HCT116 (cell line): ENCODE results near the gene ZNF611. TPM values are rescaled to one million over a fixed set of nuclear protein-coding genes. Genes with fewer than 3 reads are reported as not detected.

ENCODE experiments used
- ATAC-seq: fragments of 200-7000 bp; cut with Tn5 transposase; 2 replicates; pipeline ENCODE4 v1.9.1; 2020; ENCODE audit warnings: mild to moderate bottlenecking, moderate library complexity
- BruUV-seq: library from RNA; stranded (reverse); fragments of 400-500 nt; replicated peaks from 2 replicates; lab custom pipeline; 2021; lab: Mats Ljungman, UMichigan
- CTCF ChIA-PET: fragments of 300-600 bp; sonication (Branson Sonifier 250); formaldehyde crosslinking; loops from one replicate; lab custom pipeline; 2021; ENCODE audit warnings: antibody characterized with exemption; lab: Charles Lee
- POLR2A ChIA-PET: fragments of 300-600, 350-600 bp; sonication (Branson Sonifier 250); formaldehyde crosslinking; loops from one replicate; lab custom pipeline; 2021; ENCODE audit warnings: antibody characterized with exemption; lab: Charles Lee
- RAD21 ChIA-PET, 2 experiments: fragments of 300-600 bp; sonication (Branson Sonifier 250); formaldehyde crosslinking; loops; one replicate each; lab custom pipeline; 2023; ENCODE audit warnings: low total read pairs in 2 of 2; ENCODE audit not compliant: uncharacterized antibody in 2 of 2, unreplicated experiment in 2 of 2, low non-redundant PET in 1 of 2; lab: Charles Lee
- DNase-seq: peaks from one replicate; pipeline ENCODE4 v3.0.0-alpha.2; 2010; ENCODE audit warnings: low read depth, low spot score
- H2AFZ ChIP-seq: fragments of 200-600 bp; shearing (Covaris generic), sonication (generic); 2 replicates; pipeline ENCODE4 v1.6.1; 2017; ENCODE audit warnings: low read depth, mixed run types, mixed read lengths, antibody characterized with exemption, low read length; ENCODE audit not compliant: poor library complexity, severe bottlenecking
- H3K27ac ChIP-seq: 2 replicates; pipeline ENCODE4 v1.5.1; 2012; ENCODE audit warnings: low read depth, low read length
- H3K27me3 ChIP-seq: fragments of 200-600 bp; sonication (generic); 2 replicates; pipeline ENCODE4 v1.6.1; 2016; ENCODE audit warnings: mixed run types, low read length, mixed read lengths; ENCODE audit not compliant: insufficient read depth
- H3K36me3 ChIP-seq, 2 experiments: fragments of 200-500 bp in 1 of 2; fragments of 200-600 bp in 1 of 2; sonication (Bioruptor generic) in 1 of 2; sonication (generic) in 1 of 2; 2 replicates each; pipeline versions ENCODE4 v1.5.1 to v1.6.1; 2014 to 2016; ENCODE audit warnings: low read length in 2 of 2, inconsistent platforms in 1 of 2, mixed read lengths in 1 of 2, mixed run types in 1 of 2; ENCODE audit not compliant: insufficient read depth in 2 of 2, control insufficient read depth in 1 of 2
- H3K4me1 ChIP-seq, 2 experiments: fragments of 200-600 bp in 1 of 2; sonication (generic) in 1 of 2; 2 replicates each; pipeline versions ENCODE4 v1.5.1 to v1.6.1; 2012 to 2017; ENCODE audit warnings: low read length in 2 of 2, inconsistent platforms in 1 of 2, mild to moderate bottlenecking in 1 of 2, mixed read lengths in 1 of 2, mixed run types in 1 of 2, moderate library complexity in 1 of 2; ENCODE audit not compliant: insufficient read depth in 2 of 2, control insufficient read depth in 1 of 2
- H3K4me2 ChIP-seq: fragments of 200-600 bp; sonication (generic); 2 replicates; pipeline ENCODE4 v1.6.1; 2017; ENCODE audit warnings: mixed run types, low read length, mixed read lengths
- H3K4me3 ChIP-seq, 2 experiments: fragments of 200-600 bp in 1 of 2; sonication (generic) in 1 of 2; replicated peaks in 1 of 2; 2 replicates each; pipeline ENCODE4 v1.5.1; 2011 to 2016; ENCODE audit warnings: low read length in 2 of 2, control low read depth in 1 of 2, low read depth in 1 of 2, mild to moderate bottlenecking in 1 of 2, mixed read lengths in 1 of 2, mixed run types in 1 of 2
- H3K79me2 ChIP-seq: fragments of 200-600 bp; sonication (generic); 2 replicates; pipeline ENCODE4 v1.6.1; 2017; ENCODE audit warnings: mild to moderate bottlenecking, mixed run types, low read length, moderate library complexity, mixed read lengths; ENCODE audit not compliant: insufficient read depth
- H3K9ac ChIP-seq: fragments of 200-600 bp; sonication (generic); 2 replicates; pipeline ENCODE4 v1.6.1; 2016; ENCODE audit warnings: low read length, mixed read lengths
- H3K9me2 ChIP-seq: fragments of 200-600 bp; sonication (generic), shearing (Covaris generic); 2 replicates; pipeline ENCODE4 v1.6.1; 2017; ENCODE audit warnings: mixed run types, mild to moderate bottlenecking, moderate library complexity; ENCODE audit not compliant: insufficient read depth
- H3K9me3 ChIP-seq, 2 experiments: fragments of 200-500 bp in 1 of 2; fragments of 200-600 bp in 1 of 2; sonication (Bioruptor generic) in 1 of 2; sonication (generic) in 1 of 2; 2 replicates each; pipeline ENCODE4 v1.6.1; 2014 to 2017; ENCODE audit warnings: low read length in 2 of 2, mixed read lengths in 2 of 2, inconsistent platforms in 1 of 2, low read depth in 1 of 2, mild to moderate bottlenecking in 1 of 2, mixed run types in 1 of 2, moderate library complexity in 1 of 2; ENCODE audit not compliant: control insufficient read depth in 1 of 2, insufficient read depth in 1 of 2
- H4K20me1 ChIP-seq: fragments of 200-600 bp; sonication (generic), shearing (Covaris generic); 2 replicates; pipeline ENCODE4 v1.6.1; 2017; ENCODE audit warnings: mixed run types, mild to moderate bottlenecking, moderate library complexity; ENCODE audit not compliant: insufficient read depth
- ATF3 ChIP-seq: IDR thresholded peaks from 2 replicates; pipeline ENCODE4 v1.6.1; 2012
- CBX3 ChIP-seq: IDR thresholded peaks from 2 replicates; pipeline ENCODE4 v1.6.1; 2012; ENCODE audit warnings: low read depth
- CEBPB ChIP-seq: IDR thresholded peaks from 2 replicates; pipeline ENCODE4 v1.6.1; 2012; ENCODE audit warnings: low read depth
- EGR1 ChIP-seq: IDR thresholded peaks from 2 replicates; pipeline ENCODE4 v1.6.1; 2012; ENCODE audit warnings: low read depth
- EZH2 ChIP-seq: fragments of 200-600 bp; sonication (generic); IDR thresholded peaks from 2 replicates; pipeline ENCODE4 v1.6.1; 2017; ENCODE audit warnings: antibody characterized with exemption, mixed run types
- EZH2phosphoT487 ChIP-seq: fragments of 200-600 bp; IDR thresholded peaks from 2 replicates; pipeline ENCODE4 v1.6.1; 2018; ENCODE audit warnings: antibody characterized with exemption, borderline replicate concordance
- JUND ChIP-seq: IDR thresholded peaks from 2 replicates; pipeline ENCODE4 v1.6.1; 2012
- POLR2A ChIP-seq: IDR thresholded peaks from 2 replicates; pipeline ENCODE4 v1.7.0; 2011; ENCODE audit warnings: borderline replicate concordance; ENCODE audit not compliant: insufficient read depth, insufficient read length; ENCODE audit errors: extremely low read depth
- RAD21 ChIP-seq: IDR thresholded peaks from 2 replicates; pipeline ENCODE4 v1.6.1; 2012; ENCODE audit warnings: low read depth, mild to moderate bottlenecking
- REST ChIP-seq: IDR thresholded peaks from 2 replicates; pipeline ENCODE4 v1.6.1; 2012; ENCODE audit warnings: low read depth
- SP1 ChIP-seq: IDR thresholded peaks from 2 replicates; pipeline ENCODE4 v1.6.1; 2012; ENCODE audit warnings: low read depth
- SRF ChIP-seq: IDR thresholded peaks from 2 replicates; pipeline ENCODE4 v1.6.1; 2012; ENCODE audit warnings: low read depth
- ZNF274 ChIP-seq: fragments of 200-500 bp; sonication (Bioruptor generic); IDR thresholded peaks from 2 replicates; pipeline ENCODE4 v1.6.1; 2014; ENCODE audit warnings: mild to moderate bottlenecking, low read depth, low read length, inconsistent platforms
- intact Hi-C: fragments of 100-400 bp; cut with micrococcal nuclease; formaldehyde crosslinking; loops from 2 replicates; pipeline ENCODE4 v1.10.0; 2022
- total RNA-seq: library from RNA; stranded (reverse); gene quantifications from one replicate; pipeline ENCODE4 v1.2.1, GENCODE V29; 2021; ENCODE audit not compliant: unreplicated experiment
- TF ChIP-seq, protein P1 (sequence below): IDR thresholded peaks from 2 replicates; pipeline ENCODE4 v1.6.1; 2012

The ZNF611 gene
- total RNA-seq, 1 experiment from 2014 or later: 12.2 TPM

GRCh38 chr19:52695996-52696395, 38.8 kb downstream of the ZNF611 start:
- CTCF ChIA-PET: no interaction called here
- intact Hi-C loops: no loop called here
- Histone ChIP-seq H2AFZ (no peak overlapping the region), H3K4me1 (peaks cover 2 to 3% of the 10 kb centered on the region in 2 experiments), H3K9me2 (no peaks in the 10 kb centered on the region), H3K9me3 (no peaks in the 10 kb centered on the region), H3K4me3 (no peak overlapping the region), H3K79me2 (no peaks in the 10 kb centered on the region), H3K27me3 (no peaks in the 10 kb centered on the region), H3K4me2 (no peak overlapping the region), H3K36me3 (no peaks in the 10 kb centered on the region), H4K20me1 (no peaks in the 10 kb centered on the region), H3K9ac (no peak overlapping the region), H3K27ac (no peak overlapping the region)
- BruUV-seq: no TSS peak
- POLR2A ChIA-PET: no interaction called here
- RAD21 ChIA-PET: no interaction called here
- DNase-seq (no peak), ATAC-seq (no peak)
- no peak for TF ChIP-seq EZH2
- TF ChIP-seq SP1: no peak
- TF ChIP-seq CEBPB: no peak
- no peak for TF ChIP-seq CBX3
- no peak for TF ChIP-seq POLR2A
- TF ChIP-seq JUND: no peak
- no peak for TF ChIP-seq EZH2phosphoT487
- TF ChIP-seq RAD21: no peak
- no peak for TF ChIP-seq SRF
- TF ChIP-seq, protein P1, sequence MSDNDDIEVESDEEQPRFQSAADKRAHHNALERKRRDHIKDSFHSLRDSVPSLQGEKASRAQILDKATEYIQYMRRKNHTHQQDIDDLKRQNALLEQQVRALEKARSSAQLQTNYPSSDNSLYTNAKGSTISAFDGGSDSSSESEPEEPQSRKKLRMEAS: no peak
- TF ChIP-seq EGR1: no peak
- no peak for TF ChIP-seq ATF3

DNA sequence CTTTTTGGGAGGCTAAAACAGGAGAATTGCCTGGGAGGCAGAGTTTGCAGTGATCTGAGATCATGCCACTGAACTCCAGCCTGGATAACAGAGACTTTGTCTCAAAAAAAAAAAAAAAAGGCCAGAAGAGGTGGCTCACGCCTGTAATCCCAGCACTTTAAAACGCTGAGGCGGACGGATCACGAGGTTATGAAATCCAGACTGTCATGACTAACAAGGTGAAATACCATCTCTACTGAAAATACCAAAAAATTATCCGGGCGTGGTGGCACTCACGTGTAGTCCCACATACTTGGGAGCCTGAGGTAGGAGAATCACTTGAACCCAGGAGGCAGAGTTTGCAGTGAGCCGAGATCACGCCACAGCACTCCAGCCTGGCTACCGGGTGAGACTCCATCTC, 39.9 kb downstream of the ZNF611 start:
- RAD21 ChIA-PET: no interaction called here
- intact Hi-C loops: no loop called here
- DNase-seq: no peak

More for the DNA sequence above, 39.9 kb downstream of the ZNF611 start:
- POLR2A ChIA-PET: no interaction called here
- H3K79me2 ChIP-seq: peaks cover 4% of the 10 kb centered on the region; the same call in 1 of the 2 replicates
- BruUV-seq: no TSS peak
- CTCF ChIA-PET: no interaction called here
- H2AFZ ChIP-seq: no peak overlapping the region
- no peaks in the 10 kb centered on the region for H4K20me1 ChIP-seq
- H3K9me3 ChIP-seq: no peaks in the 10 kb centered on the region
- H3K9me2 ChIP-seq: no peaks in the 10 kb centered on the region
- no peak overlapping the region for H3K4me2 ChIP-seq
- no peaks in the 10 kb centered on the region for H3K27me3 ChIP-seq
- H3K27ac ChIP-seq: no peak overlapping the region
- H3K4me3 ChIP-seq: no peak overlapping the region
- no peak overlapping the region for H3K9ac ChIP-seq
- ATAC-seq: no peak
- peaks cover 7 to 9% of the 10 kb centered on the region in 2 experiments for H3K4me1 ChIP-seq
- TF ChIP-seq POLR2A (no peak), EZH2phosphoT487 (no peak), REST (no peak), SRF (no peak), ZNF274 (no peak)
- H3K36me3 ChIP-seq: no peaks in the 10 kb centered on the region
